SK-N-SH (cell line): ENCODE data around the gene NDUFAF5. TPM values are rescaled to one million over a fixed set of nuclear protein-coding genes. Genes with fewer than 3 reads are reported as not detected.

ENCODE experiments used
- CTCF ChIA-PET: fragments of 300-600, 350-600 bp; formaldehyde crosslinking; extraction: SDS; loops from one replicate; lab custom pipeline; 2021; lab: Yijun Ruan, JAX
- POLR2A ChIA-PET: fragments of 350-600 bp; sonication (Branson Sonifier 250); formaldehyde crosslinking; extraction: SDS; loops from one replicate; lab custom pipeline; 2020; ENCODE audit warnings: antibody characterized with exemption, inconsistent platforms; lab: Yijun Ruan, JAX
- DNase-seq: peaks from one replicate; pipeline ENCODE4 v3.0.0; 2012
- H2AFZ ChIP-seq: fragments of 200-600 bp; sonication (generic); 2 replicates; pipeline ENCODE4 v1.8.1; 2016; ENCODE audit warnings: antibody characterized with exemption, mild to moderate bottlenecking, low read depth
- H3F3A ChIP-seq: fragments of 200-600 bp; sonication (generic); replicated peaks from 2 replicates; pipeline ENCODE3; 2016; ENCODE audit warnings: antibody characterized with exemption, mild to moderate bottlenecking; ENCODE audit not compliant: insufficient read depth
- H3K27ac ChIP-seq, 2 experiments: fragments of 200-500 bp in 1 of 2; fragments of 200-600 bp in 1 of 2; sonication (Bioruptor generic) in 1 of 2; sonication (generic), shearing (Covaris generic) in 1 of 2; 2 replicates each; pipeline versions ENCODE4 v1.5.1 to v1.6.1; 2014 to 2016; ENCODE audit warnings: low read depth in 2 of 2, inconsistent platforms in 1 of 2, low read length in 1 of 2, mild to moderate bottlenecking in 1 of 2, mixed read lengths in 1 of 2
- H3K27me3 ChIP-seq: fragments of 200-600 bp; sonication (generic), shearing (Covaris generic); 2 replicates; pipeline ENCODE4 v1.6.1; 2016; ENCODE audit warnings: mixed run types; ENCODE audit not compliant: insufficient read depth
- H3K36me3 ChIP-seq, 2 experiments: fragments of 200-500 bp in 1 of 2; fragments of 200-600 bp in 1 of 2; sonication (Bioruptor generic) in 1 of 2; sonication (generic) in 1 of 2; replicated peaks in 1 of 2; 2 replicates each; pipeline versions ENCODE3 to v1.5.1; 2014 to 2016; ENCODE audit warnings: low read length in 1 of 2, mild to moderate bottlenecking in 1 of 2; ENCODE audit not compliant: insufficient read depth in 2 of 2, control insufficient read depth in 1 of 2
- H3K4me1 ChIP-seq, 2 experiments: fragments of 200-500 bp in 1 of 2; fragments of 200-600 bp in 1 of 2; sonication (Bioruptor generic) in 1 of 2; sonication (generic), shearing (Covaris generic) in 1 of 2; 2 replicates each; pipeline versions ENCODE4 v1.5.1 to v1.6.1; 2014 to 2016; ENCODE audit warnings: low read depth in 1 of 2, low read length in 1 of 2, mixed run types in 1 of 2; ENCODE audit not compliant: insufficient read depth in 2 of 2, control insufficient read depth in 1 of 2
- H3K4me2 ChIP-seq: fragments of 200-600 bp; sonication (generic), shearing (Covaris generic); 2 replicates; pipeline ENCODE4 v1.6.1; 2017; ENCODE audit warnings: mixed run types
- H3K4me3 ChIP-seq, 2 experiments: fragments of 200-500 bp in 1 of 2; fragments of 200-600 bp in 1 of 2; sonication (Bioruptor generic) in 1 of 2; sonication (generic), shearing (Covaris generic) in 1 of 2; 2 replicates each; pipeline versions ENCODE4 v1.5.1 to v1.8.1; 2014 to 2016; ENCODE audit warnings: low read depth in 2 of 2, inconsistent platforms in 1 of 2, low read length in 1 of 2, mild to moderate bottlenecking in 1 of 2, mixed read lengths in 1 of 2, moderate library complexity in 1 of 2
- H3K79me2 ChIP-seq: fragments of 200-600 bp; sonication (generic); 2 replicates; pipeline ENCODE4 v1.8.1; 2017; ENCODE audit warnings: mild to moderate bottlenecking; ENCODE audit not compliant: insufficient read depth
- H3K9ac ChIP-seq: fragments of 200-600 bp; sonication (generic); 2 replicates; pipeline ENCODE4 v1.6.1; 2017; ENCODE audit warnings: mixed run types
- H3K9me2 ChIP-seq: fragments of 200-600 bp; sonication (generic); 2 replicates; pipeline ENCODE4 v1.6.1; 2017; ENCODE audit warnings: mixed run types
- H3K9me3 ChIP-seq: fragments of 200-600 bp; sonication (generic); 2 replicates; pipeline ENCODE4 v1.6.1; 2017; ENCODE audit warnings: mixed run types, mild to moderate bottlenecking, moderate library complexity
- H4K20me1 ChIP-seq: fragments of 200-600 bp; sonication (generic); 2 replicates; pipeline ENCODE4 v1.6.1; 2017; ENCODE audit warnings: mild to moderate bottlenecking, mixed run types; ENCODE audit not compliant: insufficient read depth
- CHD2 ChIP-seq: fragments of 150-350 bp; IDR thresholded peaks from 2 replicates; pipeline ENCODE4 v1.6.1; 2018; ENCODE audit warnings: low read length; ENCODE audit not compliant: partially characterized antibody
- CTCF ChIP-seq: fragments of 200-600 bp; sonication (generic); IDR thresholded peaks from 2 replicates; pipeline ENCODE4 v1.6.1; 2017; ENCODE audit warnings: antibody characterized with exemption, mild to moderate bottlenecking, moderate library complexity
- ELF1 ChIP-seq: IDR thresholded peaks from 2 replicates; pipeline ENCODE4 v1.4.0; 2012
- EP300 ChIP-seq, 2 experiments: IDR thresholded peaks; 2 replicates each; pipeline versions ENCODE4 v1.4.0 to v1.6.1; 2012; ENCODE audit warnings: borderline replicate concordance in 1 of 2, low read depth in 1 of 2, low read length in 1 of 2
- FOSL2 ChIP-seq: IDR thresholded peaks from 2 replicates; pipeline ENCODE4 v1.4.0; 2012; ENCODE audit warnings: low read depth, mild to moderate bottlenecking, moderate library complexity, borderline replicate concordance
- FOXJ3 ChIP-seq: sonication (generic); formaldehyde crosslinking; IDR thresholded peaks from 2 replicates; pipeline ENCODE4 v1.5.1; 2020; ENCODE audit warnings: mild to moderate bottlenecking, missing genetic modification reagents
- FOXM1 ChIP-seq: IDR thresholded peaks from 2 replicates; pipeline ENCODE4 v1.4.0; 2012; ENCODE audit warnings: low read depth, mild to moderate bottlenecking
- GABPA ChIP-seq: IDR thresholded peaks from 2 replicates; pipeline ENCODE4 v1.4.0; 2012; ENCODE audit warnings: low read depth, mild to moderate bottlenecking
- GATA2 ChIP-seq: sonication (generic); formaldehyde crosslinking; IDR thresholded peaks from 2 replicates; pipeline ENCODE4 v1.5.0; 2020; ENCODE audit warnings: mild to moderate bottlenecking, missing genetic modification reagents
- IRF3 ChIP-seq: fragments of 150-350 bp; IDR thresholded peaks from 2 replicates; pipeline ENCODE4 v1.6.1; 2016; ENCODE audit warnings: mild to moderate bottlenecking, low read depth, low read length
- MAX ChIP-seq: IDR thresholded peaks from 2 replicates; pipeline ENCODE4 v1.4.0; 2012; ENCODE audit warnings: low read depth
- MXI1 ChIP-seq: IDR thresholded peaks from 2 replicates; pipeline ENCODE4 v1.6.1; 2012; ENCODE audit warnings: mild to moderate bottlenecking, low read depth, low read length, improper control_type of control experiment
- NFIC ChIP-seq: IDR thresholded peaks from 2 replicates; pipeline ENCODE4 v1.4.0; 2012; ENCODE audit warnings: borderline replicate concordance
- NRF1 ChIP-seq: IDR thresholded peaks from 2 replicates; pipeline ENCODE4 v1.6.1; 2012; ENCODE audit warnings: low read depth, mild to moderate bottlenecking, low read length
- PBX3 ChIP-seq: IDR thresholded peaks from 2 replicates; pipeline ENCODE4; 2012
- POLR2AphosphoS5 ChIP-seq: IDR thresholded peaks from 2 replicates; pipeline ENCODE4 v1.6.1; 2012; ENCODE audit warnings: low read depth, low read length
- RAD21 ChIP-seq: IDR thresholded peaks from 2 replicates; pipeline ENCODE4 v1.6.1; 2012; ENCODE audit warnings: mild to moderate bottlenecking, low read length
- RCOR1 ChIP-seq: fragments of 150-350 bp; IDR thresholded peaks from 2 replicates; pipeline ENCODE4 v1.6.1; 2017; ENCODE audit warnings: antibody characterized with exemption, low read length
- RXRA ChIP-seq: IDR thresholded peaks from 2 replicates; pipeline ENCODE4 v1.4.0; 2012; ENCODE audit warnings: low read depth, mild to moderate bottlenecking, borderline replicate concordance
- SIN3A ChIP-seq: IDR thresholded peaks from 2 replicates; pipeline ENCODE4 v1.6.1; 2012; ENCODE audit warnings: low read depth, mild to moderate bottlenecking, low read length, moderate library complexity, borderline replicate concordance
- SMC3 ChIP-seq: IDR thresholded peaks from 2 replicates; pipeline ENCODE4 v1.6.1; 2012; ENCODE audit warnings: low read depth, low read length, improper control_type of control experiment
- TCF12 ChIP-seq: IDR thresholded peaks from 2 replicates; pipeline ENCODE4 v1.4.0; 2012
- TEAD4 ChIP-seq: IDR thresholded peaks from 2 replicates; pipeline ENCODE4 v1.4.0; 2012; ENCODE audit warnings: mild to moderate bottlenecking, borderline replicate concordance; ENCODE audit not compliant: insufficient read depth
- YY1 ChIP-seq: IDR thresholded peaks from 2 replicates; pipeline ENCODE4 v1.4.0; 2012; ENCODE audit warnings: low read depth, mild to moderate bottlenecking
- WGBS: methylation state at CpG from one replicate; pipeline ENCODE4 v1.1.6; 2017; ENCODE audit warnings: low lambda C conversion rate; 5-methylcytosine and 5-hydroxymethylcytosine counted together
- polyA plus RNA-seq, 3 experiments: library from polyadenylated mRNA; depleted of rRNA; stranded (reverse); fragments of >200 nt; gene quantifications; 2 replicates each; pipeline ENCODE4 v1.2.3, GENCODE V29; 2012

NDUFAF5 gene
- polyA plus RNA-seq, 1 of the 3 experiments (the other 2 are of a cell fraction) = 8.0 TPM

- Histone ChIP-seq H3K4me1 (peaks cover 8 to 17% of the 10 kb centered on the region in 2 experiments), H3K4me3 (no peak overlapping the region), H3K36me3 (peaks cover 62 to 74% of the 10 kb centered on the region in 2 experiments), H3K4me2 (no peak overlapping the region), H3K27ac (peak overlapping the region; percentile 27 to 95; a peak in 3 of 4 replicates)
- TF ChIP-seq FOXM1 = no peak
- no peak for TF ChIP-seq TCF12
- no peak for TF ChIP-seq MXI1
- TF ChIP-seq MAX = no peak
- no peak for TF ChIP-seq EP300 (IDR thresholded peaks at IDR 0.05; ENCODE audit: borderline replicate concordance in 1 of 2, low read depth in 1 of 2, low read length in 1 of 2)
- TF ChIP-seq CHD2 = no peak
- TF ChIP-seq IRF3 = no peak
- no peak for TF ChIP-seq TEAD4
- TF ChIP-seq ELF1 = no peak
- no peak for TF ChIP-seq RAD21
- TF ChIP-seq YY1 = no peak
- no peak for TF ChIP-seq GABPA
- TF ChIP-seq PBX3 = no peak
- no peak for TF ChIP-seq NRF1
- TF ChIP-seq, all 33 proteins: peak for 0
- no peak overlapping the region for H2AFZ ChIP-seq
- no peaks in the 10 kb centered on the region for H3K79me2 ChIP-seq
- H3K9ac ChIP-seq = no peak overlapping the region
- no peaks in the 10 kb centered on the region for H3K27me3 ChIP-seq
- H3K9me2 ChIP-seq = no peaks in the 10 kb centered on the region
- WGBS = 100% methylated on average over 2 of the region's 2 CpGs
- CTCF ChIA-PET = interaction anchor here (1.3 to 2.7 kb wide), 2 partner anchors 12 to 16 kb away, joined by 3 to 11 read pairs; no protein-coding TSS in a partner anchor
- POLR2A ChIA-PET = no interaction called here
- H4K20me1 ChIP-seq = no peaks in the 10 kb centered on the region
- H3K9me3 ChIP-seq = no peaks in the 10 kb centered on the region
- no peak for DNase-seq
- H3F3A ChIP-seq = peaks cover 9% of the 10 kb centered on the region
Observed at GRCh38 chr20:13799974-13800373, 15.1 kb downstream of the NDUFAF5 start.

GRCh38 chr20:13800728-13801134, 15.9 kb downstream of the NDUFAF5 start:
- peak overlapping the region; percentile 26; the same call in 1 of the 2 replicates for H3K4me2 ChIP-seq
- H3K9me2 ChIP-seq = no peaks in the 10 kb centered on the region
- CTCF ChIA-PET = interaction anchor here (1.3 to 2.7 kb wide), 2 partner anchors 13 to 17 kb away, joined by 3 to 11 read pairs; no protein-coding TSS in a partner anchor
- H3K36me3 ChIP-seq = peaks cover 64 to 71% of the 10 kb centered on the region in 2 experiments
- DNase-seq = peak; percentile 67
- no peaks in the 10 kb centered on the region for H3K9me3 ChIP-seq
- no peak overlapping the region for H2AFZ ChIP-seq
- H3K9ac ChIP-seq = no peak overlapping the region
- H3K27ac ChIP-seq = peak overlapping the region; percentile 27 to 95; a peak in 3 of 4 replicates
- H3K4me3 ChIP-seq = 0 out of 4 replicates have a peak overlapping the region, but pooled peaks of 1 of the 2 experiments have one; percentile 8
- H3K79me2 ChIP-seq = no peaks in the 10 kb centered on the region
- POLR2A ChIA-PET = no interaction called here
- H3F3A ChIP-seq = peaks cover 9% of the 10 kb centered on the region
- H3K27me3 ChIP-seq = no peaks in the 10 kb centered on the region
- WGBS = 19% methylated on average over 6 of the region's 7 CpGs
- H4K20me1 ChIP-seq = no peaks in the 10 kb centered on the region
- peaks cover 8 to 17% of the 10 kb centered on the region in 2 experiments for H3K4me1 ChIP-seq
- TF ChIP-seq SIN3A (peak; percentile 31; the same call in 1 of the 2 replicates), SMC3 (no peak; the same call in 1 of the 2 replicates), CTCF (no peak), GATA2 (CRISPR knock-in tag) (peak; percentile 76), RXRA (peak; percentile 20; the same call in 1 of the 2 replicates), FOXJ3 (CRISPR knock-in tag) (no peak), FOSL2 (peak; percentile 24; the same call in 1 of the 2 replicates), TCF12 (peak; percentile 95), PBX3 (peak; percentile 76), MAX (peak; percentile 90), NFIC (peak; percentile 87), POLR2AphosphoS5 (peak; percentile 51; the same call in 1 of the 2 replicates), RCOR1 (peak; percentile 88)
